NCI-H2081 treated with DMSO at 0.1 percent for 48 hours (cell line): ENCODE results near the gene HMGA1.
"Not testable (repeated sequence)": the region's sequence is repeated elsewhere in the genome, so short reads cannot be mapped to it uniquely, and the experiment has no call there.

Source experiments
- DNase-seq: peaks from one replicate; lab custom pipeline; 2025; lab: John Stamatoyannopoulos, UW

Gene HMGA1

GRCh38 chr6:34260576-34261267 is 24.0 kb downstream of the HMGA1 start:
- DNase-seq: no peak

GRCh38 chr6:34263484-34263883 is 26.8 kb downstream of the HMGA1 start:
- DNase-seq: not testable (repeated sequence)

- no peak for DNase-seq
These were observed 31.1 kb downstream of the HMGA1 start for GRCh38 chr6:34267746-34268145.

GRCh38 chr6:34269132-34269531 is 32.5 kb downstream of the HMGA1 start:
- DNase-seq: not testable (repeated sequence)

- not testable (repeated sequence) for DNase-seq
These were observed 33.1 kb downstream of the HMGA1 start for GRCh38 chr6:34269658-34270341.

GRCh38 chr6:34272013-34272926 is 35.6 kb downstream of the HMGA1 start:
- no peak for DNase-seq

GRCh38 chr6:34273242-34273805 is 36.7 kb downstream of the HMGA1 start:
- DNase-seq: no peak

- no peak for DNase-seq
These were observed 37.5 kb downstream of the HMGA1 start for GRCh38 chr6:34274129-34274528.

GRCh38 chr6:34275128-34275804 is 38.6 kb downstream of the HMGA1 start:
- DNase-seq: no peak

GRCh38 chr6:34276191-34276590 is 39.5 kb downstream of the HMGA1 start:
- DNase-seq: no peak

- no peak for DNase-seq
These were observed 40.4 kb downstream of the HMGA1 start for GRCh38 chr6:34276881-34277762.

- DNase-seq: no peak
These were observed 41.1 kb downstream of the HMGA1 start for GRCh38 chr6:34277763-34278112.

GRCh38 chr6:34278833-34279232 is 42.2 kb downstream of the HMGA1 start:
- DNase-seq: no peak

GRCh38 chr6:34280216-34280615 is 43.5 kb downstream of the HMGA1 start:
- DNase-seq: no peak

- no peak for DNase-seq
These were observed 45.1 kb downstream of the HMGA1 start for GRCh38 chr6:34281702-34282334.

- DNase-seq: no peak
These were observed 48.1 kb downstream of the HMGA1 start for GRCh38 chr6:34284563-34285447.

- DNase-seq: no peak
These were observed 48.9 kb downstream of the HMGA1 start for GRCh38 chr6:34285448-34286164.

- no peak for DNase-seq
These were observed 51.9 kb downstream of the HMGA1 start for GRCh38 chr6:34288581-34288980.

- no peak for DNase-seq
These were observed 52.5 kb downstream of the HMGA1 start for GRCh38 chr6:34289137-34289536.
